Measurements from ENCODE around the gene FANCB. TPM values are rescaled to one million over a fixed set of nuclear protein-coding genes. Genes with fewer than 3 reads are reported as not detected.

Gene FANCB
- total and polyA plus RNA-seq, 2 of the 13 experiments (the other 11 are each of a cell fraction or from before 2014, with no cell fraction given): 1.0 to 5.8 TPM

- no peak for TF ChIP-seq NFAT5 (CRISPR knock-in tag; IDR thresholded peaks at IDR 0.05)
- TF ChIP-seq SKI (IDR thresholded peaks at IDR 0.05; ENCODE audit: partially characterized antibody): peak; percentile 14
- TF ChIP-seq TEAD3 (CRISPR knock-in tag; optimal IDR thresholded peaks at IDR 0.05; ENCODE audit: borderline replicate concordance): no peak
- TF ChIP-seq ZNF362 (CRISPR knock-in tag; IDR thresholded peaks at IDR 0.05; ENCODE audit: borderline replicate concordance): no peak
- TF ChIP-seq DZIP1 (CRISPR knock-in tag; IDR thresholded peaks at IDR 0.05): no peak
- TF ChIP-seq PBX3 (CRISPR knock-in tag; IDR thresholded peaks at IDR 0.05; ENCODE audit: borderline replicate concordance): no peak
- TF ChIP-seq ZNF580 (CRISPR knock-in tag; IDR thresholded peaks at IDR 0.05; ENCODE audit: borderline replicate concordance, low read depth): no peak; the same call in 1 of the 2 replicates
- no peak for TF ChIP-seq PREB (CRISPR knock-in tag; IDR thresholded peaks at IDR 0.05)
- no peak for TF ChIP-seq CBX2 (IDR thresholded peaks at IDR 0.05; ENCODE audit: low read depth, low read length)
- no peak for TF ChIP-seq CBX2 (CRISPR knock-in tag; IDR thresholded peaks at IDR 0.05; ENCODE audit: low read depth)
- TF ChIP-seq ZNF558 (CRISPR knock-in tag; IDR thresholded peaks at IDR 0.05; ENCODE audit: borderline replicate concordance): no peak
- no peak for TF ChIP-seq ZNF577 (CRISPR knock-in tag; IDR thresholded peaks at IDR 0.05; ENCODE audit: borderline replicate concordance, low read depth)
- TF ChIP-seq PBX2 (CRISPR knock-in tag; IDR thresholded peaks at IDR 0.05): no peak
- no peak for TF ChIP-seq DNMT1 (CRISPR knock-in tag; IDR thresholded peaks at IDR 0.05)
- TF ChIP-seq ZMAT3 (CRISPR knock-in tag; conservative IDR thresholded peaks at IDR 0.05): no peak
Observed at GRCh38 chrX:14872851-14873675, at the start of gene FANCB, which contains the start of gene MOSPD2 (continued).
